SW480 (cell line): ENCODE measurements around the gene TK2.
A peak's percentile ranks its signal among the peaks of the same experiment; 100 is the strongest.
"Not testable (repeated sequence)": the region's sequence is repeated elsewhere in the genome, so short reads cannot be mapped to it uniquely, and the experiment has no call there.

ENCODE experiments used
- DNase-seq: peaks from one replicate; pipeline ENCODE4 v3.0.0-alpha.2; 2016; ENCODE audit warnings: low spot score

TK2 gene

DNA sequence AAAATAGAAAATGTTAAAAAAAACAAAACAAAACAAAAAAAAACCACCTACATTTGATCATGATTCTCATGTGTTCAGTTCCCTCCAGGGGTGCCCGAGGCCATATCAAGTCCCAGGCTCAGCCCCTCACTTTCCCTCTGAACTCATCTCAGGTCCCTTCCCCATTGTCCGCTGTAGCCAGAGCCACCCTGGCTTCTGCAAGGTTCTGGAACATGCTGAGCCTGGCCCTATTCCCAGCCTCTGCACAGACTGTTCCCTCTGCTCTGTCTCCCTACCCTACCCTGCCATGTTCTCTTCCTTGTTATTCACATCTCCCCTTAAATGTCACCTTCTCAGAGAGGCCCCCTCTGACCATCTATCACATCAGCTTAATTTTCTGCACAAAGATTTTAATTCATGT lies 46.9 kb downstream of the TK2 start:
- DNase-seq = no peak

DNA sequence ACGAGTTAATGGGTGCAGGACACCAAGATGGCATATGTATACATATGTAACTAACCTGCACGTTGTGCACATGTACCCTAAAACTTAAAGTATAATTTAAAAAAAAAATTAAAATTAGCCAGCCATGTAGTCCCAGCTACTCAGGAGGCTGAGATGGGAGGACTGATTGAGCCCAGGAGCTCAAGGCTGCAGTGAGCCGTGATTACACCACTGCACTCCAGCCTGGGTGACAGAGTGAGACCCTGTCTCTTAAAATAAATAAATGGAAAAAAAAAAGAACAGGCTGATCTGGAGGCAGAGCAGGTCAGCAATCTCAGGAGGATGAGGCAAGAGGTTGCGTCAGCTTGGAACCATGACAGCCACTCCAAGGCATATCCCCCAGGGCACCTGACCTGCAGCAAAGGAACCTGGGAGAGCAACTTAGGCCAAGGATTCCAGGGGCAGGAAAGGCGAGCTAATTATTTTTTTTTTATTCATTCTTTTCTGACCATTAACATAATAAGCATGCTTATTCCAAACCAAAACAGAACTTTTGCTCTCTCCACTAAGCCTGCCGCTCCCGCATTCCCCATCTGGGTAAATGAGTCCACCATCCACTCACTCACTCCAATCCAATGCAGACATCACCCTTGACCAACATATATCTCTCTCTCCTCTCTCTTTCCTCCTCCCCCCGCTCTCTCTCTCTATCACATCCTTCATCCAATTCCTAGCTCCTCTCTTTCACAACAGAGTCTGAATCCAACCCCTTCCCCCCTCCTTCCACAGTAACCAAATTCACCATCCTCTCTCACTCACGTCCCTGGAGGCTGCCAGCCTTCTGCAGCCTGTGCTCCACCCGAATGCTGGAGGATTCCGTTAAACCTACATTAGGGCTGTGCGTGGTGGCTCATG lies 47.7 kb downstream of the TK2 start:
- DNase-seq = no peak

DNA sequence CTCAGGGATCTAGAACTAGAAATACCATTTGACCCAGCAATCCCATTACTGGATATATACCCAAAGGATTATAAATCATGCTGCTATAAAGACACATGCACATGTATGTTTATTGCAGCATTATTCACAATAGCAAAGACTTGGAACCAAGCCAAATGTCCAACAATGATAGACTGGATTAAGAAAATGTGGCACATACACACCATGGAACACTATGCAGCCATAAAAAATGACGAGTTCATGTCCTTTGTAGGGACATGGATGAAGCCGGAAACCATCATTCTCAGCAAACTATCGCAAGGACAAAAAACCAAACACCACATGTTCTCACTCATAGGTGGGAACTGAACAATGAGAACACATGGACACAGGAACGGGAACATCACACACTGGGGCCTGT lies 48.4 kb downstream of the TK2 start:
- DNase-seq = not testable (repeated sequence)

DNA sequence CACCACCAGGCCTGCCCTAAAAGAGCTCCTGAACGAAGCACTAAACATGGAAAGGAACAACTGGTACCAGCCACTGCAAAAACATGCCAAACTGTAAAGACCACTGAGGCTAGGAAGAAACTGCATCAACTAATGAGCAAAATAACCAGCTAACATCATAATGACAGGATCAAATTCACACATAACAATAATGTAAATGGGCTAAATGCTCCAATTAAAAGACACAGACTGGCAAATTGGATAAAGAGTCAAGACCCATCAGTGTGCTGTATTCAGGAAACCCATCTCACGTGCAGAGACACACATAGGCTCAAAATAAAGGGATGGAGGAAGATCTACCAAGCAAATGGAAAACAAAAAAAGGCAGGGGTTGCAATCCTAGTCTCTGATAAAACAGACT lies 52.0 kb downstream of the TK2 start:
- DNase-seq = not testable (repeated sequence)

DNA sequence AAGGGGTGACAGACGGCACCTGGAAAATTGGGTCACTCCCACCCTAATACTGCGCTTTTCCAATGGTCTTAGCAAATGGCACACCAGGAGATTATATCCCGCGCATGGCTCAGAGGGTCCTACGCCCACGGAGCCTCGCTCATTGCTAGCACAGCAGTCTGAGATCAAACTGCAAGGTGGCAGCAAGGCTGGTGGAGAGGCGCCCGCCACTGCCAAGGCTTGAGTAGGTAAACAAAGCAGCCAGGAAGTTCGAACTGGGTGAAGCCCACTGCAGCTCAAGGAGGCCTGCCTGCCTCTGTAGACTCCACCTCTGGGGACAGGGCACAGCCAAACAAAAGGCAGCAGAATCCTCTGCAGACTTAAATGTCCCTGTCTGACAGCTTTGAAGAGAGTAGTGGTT lies 53.7 kb downstream of the TK2 start:
- not testable (repeated sequence) for DNase-seq

DNA sequence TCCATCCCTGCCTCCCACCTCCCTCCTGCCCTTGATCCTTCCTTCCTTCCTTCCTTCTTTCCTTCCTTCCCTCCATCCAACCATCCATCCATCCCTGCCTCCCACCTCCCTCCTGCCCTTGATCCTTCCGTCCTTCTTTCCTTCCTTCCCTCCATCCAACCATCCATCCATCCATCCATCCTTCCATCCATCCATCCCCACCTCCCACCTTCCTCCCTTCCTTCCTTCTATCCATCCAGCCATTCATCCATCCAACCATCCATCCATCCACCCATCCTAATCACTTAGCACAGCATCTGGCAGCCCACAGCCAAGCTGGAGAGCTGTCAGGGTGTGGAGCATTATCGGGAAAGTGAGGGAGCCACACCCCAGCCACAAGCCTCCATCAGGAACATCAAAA lies 54.5 kb downstream of the TK2 start:
- DNase-seq = no peak

DNA sequence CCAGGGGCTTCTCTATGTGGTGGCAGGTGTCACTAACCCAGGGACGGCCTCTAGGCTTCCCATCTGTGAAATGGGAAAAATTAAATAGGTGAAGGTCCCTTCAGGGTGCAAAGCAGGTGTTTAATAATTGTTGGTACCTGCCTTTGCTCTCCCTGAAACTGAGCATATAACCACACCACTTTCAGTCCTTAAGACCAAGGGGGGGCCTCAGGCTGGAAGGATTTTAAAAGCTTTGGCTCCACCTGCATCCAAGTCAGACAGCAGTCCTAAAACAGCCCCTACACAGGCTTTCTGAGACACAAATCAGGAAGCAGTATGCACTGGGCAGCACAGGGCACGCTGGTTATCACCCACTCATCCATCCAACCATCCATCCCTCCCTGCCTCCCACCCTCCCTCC lies 55.0 kb downstream of the TK2 start:
- DNase-seq = no peak

DNA sequence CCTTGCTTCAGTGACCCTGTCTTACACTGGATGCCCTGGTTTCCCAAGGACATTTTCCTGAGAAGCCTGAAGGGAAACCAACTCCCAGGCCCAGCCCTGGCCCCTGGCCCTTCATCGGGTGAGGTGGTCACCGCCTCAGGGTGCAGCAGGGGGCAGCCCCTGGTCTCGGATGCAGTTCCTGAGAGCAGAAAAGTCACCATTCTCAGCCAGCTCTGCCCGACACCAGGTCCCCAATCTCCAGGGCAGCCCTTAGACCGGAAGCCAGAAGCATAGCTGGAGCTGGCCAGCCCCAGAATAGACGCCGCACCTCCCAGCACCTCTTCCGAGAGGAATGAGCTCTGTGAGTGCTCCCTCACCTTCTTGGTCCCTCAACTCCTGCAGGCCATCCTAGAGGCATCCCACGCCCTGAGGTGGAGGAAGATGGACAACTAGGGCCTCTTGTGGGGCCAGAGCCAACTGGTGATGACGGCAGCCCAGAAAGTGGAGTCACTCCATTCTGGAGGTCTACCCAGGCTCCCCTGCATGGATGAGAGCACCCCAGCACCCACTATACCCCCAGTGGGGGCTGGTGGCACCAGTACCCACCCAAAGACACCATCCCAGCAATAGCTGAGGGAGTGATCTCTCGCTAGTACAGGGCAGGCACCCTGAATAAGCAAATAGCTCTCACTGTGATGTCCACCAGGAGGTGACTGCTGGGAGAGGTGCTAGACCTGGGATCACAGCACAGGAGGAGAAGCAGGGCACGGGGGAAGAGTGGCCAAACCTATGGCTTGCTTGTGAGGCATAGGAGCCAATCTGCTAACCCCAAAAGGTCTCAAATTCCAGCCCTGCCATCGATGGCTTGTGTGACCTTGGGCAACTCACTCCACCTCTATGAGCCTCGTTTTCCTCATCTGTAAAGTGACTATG lies 56.2 kb downstream of the TK2 start:
- no peak for DNase-seq

DNA sequence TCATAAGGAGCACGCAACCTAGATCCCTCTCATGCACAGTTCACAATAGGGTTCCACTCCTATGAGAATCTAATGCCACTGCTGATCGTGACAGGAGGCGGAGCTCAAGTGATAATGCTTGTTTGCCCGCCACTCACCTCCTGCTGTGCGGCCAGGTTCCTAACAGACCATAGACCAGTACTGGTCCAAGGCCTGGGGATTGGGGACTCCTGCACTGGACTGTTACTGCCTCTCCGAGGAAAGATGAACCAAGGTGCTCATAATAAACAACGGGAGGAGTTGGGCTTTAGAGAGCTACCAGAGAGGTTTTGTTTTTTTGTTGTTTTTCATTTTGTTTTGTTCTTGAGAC lies 58.2 kb downstream of the TK2 start:
- DNase-seq = no peak

DNA sequence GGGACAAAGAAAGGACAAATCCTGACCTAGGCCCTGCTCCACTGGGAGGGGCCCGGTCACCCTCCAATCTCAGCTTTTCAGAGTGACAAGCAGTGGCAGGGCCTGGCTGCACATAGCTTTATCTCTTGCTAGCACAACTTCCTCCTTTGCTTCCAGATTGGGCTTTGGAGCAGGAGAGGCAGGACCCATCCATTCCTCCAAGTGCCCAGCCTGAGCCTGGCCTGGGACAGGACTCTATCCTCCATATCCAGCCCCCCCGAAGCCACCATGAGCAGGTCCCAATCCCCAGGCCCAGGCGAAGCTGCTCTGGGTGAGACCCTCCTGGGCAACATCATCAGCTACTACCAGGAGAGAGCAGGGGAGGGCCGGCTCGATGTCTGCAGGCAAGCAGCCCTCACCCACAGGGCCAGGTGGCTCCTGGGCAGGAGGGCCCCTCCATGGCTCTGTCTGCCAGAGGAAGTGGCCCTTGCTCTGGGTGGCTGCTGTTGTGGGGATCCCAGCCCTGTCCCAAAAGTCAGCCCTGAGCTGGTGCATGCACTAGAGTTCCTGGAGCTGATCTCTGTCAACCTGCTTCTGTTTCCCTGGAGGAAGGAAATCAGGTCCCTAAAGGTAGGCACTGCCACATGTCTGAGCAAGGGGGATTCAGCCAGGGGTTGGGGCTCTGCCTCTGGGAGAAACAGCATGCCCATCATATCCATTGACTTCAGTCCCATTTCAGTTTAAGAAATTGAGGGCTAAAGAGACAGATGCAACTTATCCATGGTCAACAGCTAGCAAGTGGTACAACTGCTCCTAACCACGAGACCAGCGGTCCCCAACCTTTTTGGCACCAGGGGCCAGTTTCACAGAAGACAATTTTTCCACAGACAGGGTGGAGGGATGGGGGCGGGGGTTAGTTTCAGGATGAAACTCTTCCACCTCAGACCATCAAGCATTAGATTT lies 58.9 kb downstream of the TK2 start:
- DNase-seq = no peak

DNA sequence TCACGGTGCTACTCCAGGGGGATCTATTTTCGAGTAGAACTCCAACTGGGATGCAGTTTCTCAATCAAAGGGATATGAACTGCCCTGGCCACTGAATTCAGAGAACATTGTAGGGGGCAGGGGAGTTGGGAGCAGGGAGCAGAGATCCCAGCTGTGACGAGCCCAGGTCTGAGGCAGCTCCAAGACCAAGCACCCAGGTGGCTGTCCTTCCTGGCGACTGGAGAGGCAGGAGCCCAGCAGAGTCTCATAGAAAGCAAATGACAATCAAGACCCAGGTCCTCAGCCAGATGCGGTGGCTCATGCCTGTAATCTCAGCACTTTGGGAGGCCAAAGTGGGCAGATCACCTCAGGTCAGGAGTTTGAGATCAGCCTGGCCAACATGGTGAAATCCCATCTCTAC lies 60.1 kb downstream of the TK2 start:
- no peak for DNase-seq

DNA sequence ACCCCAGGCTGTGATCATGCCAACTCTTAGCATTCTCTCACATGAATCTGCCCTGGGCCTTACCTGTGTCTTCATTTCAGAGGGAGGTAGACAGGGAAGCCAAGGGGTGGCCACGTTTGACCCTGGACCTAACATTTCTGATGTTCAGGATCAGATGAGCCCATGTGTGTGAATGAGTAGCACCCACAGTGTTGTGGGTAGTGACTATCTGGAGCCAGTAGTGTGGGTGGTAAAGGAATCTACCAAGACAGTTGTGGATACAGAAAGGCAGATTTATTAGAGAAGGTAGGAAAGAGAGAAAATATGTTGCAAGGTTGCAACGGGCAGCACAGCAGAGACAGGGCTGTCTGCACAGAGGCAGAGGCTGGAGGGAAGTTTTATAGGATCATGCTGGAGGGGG lies 60.5 kb downstream of the TK2 start:
- DNase-seq = no peak

DNA sequence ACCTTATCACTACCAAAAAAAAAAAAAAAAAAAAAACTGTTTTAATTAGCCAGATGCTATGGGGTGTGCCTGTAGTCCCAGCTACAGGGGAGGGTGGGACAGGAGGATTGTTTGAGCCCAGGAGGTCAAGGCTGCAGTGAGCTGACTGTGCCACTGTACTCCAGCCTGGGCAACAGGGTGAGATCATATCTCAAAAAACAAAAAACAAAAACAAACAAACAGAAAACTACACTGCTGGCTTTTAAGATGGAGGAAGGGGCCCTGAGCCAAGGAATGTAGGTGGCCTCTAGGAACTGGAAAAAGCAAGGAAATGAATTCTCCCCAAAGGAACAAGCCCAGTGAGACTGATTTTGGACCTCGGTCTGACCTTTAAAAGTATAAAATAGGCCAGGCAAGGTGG lies 61.4 kb downstream of the TK2 start:
- no peak for DNase-seq

DNA sequence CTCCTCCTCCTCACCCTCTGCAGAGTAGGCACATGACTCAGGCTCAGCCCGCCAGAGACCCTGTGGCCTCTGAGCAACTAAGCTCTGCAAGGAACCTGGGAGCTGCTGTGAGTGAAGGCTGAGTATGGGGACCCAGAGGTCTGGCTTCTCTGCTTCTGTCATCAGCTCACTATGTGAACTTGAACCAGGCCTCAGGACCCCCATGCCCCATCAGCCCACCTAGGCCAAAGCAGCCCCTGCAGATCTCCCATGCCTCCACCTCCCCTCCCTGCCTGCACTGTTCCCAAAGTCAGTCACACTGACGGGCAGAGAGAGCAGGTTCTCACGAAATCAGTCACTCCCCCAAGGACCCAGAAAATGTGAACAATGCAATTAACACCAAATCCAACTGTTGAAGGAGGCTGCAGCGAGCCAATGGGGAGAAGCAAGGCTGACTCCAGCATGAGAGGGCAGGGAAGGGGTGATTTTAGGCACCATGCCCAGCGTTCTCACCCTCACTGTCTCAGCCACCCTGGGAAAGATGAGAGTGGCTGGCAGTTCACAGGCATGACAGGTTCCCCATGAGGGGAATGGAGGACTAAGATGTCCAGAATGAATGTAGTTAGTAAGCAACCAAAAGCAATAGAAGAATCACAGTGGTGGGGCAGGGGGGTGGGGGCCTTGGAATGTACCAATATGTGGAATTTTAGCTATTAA lies 62.2 kb downstream of the TK2 start:
- DNase-seq = no peak

DNA sequence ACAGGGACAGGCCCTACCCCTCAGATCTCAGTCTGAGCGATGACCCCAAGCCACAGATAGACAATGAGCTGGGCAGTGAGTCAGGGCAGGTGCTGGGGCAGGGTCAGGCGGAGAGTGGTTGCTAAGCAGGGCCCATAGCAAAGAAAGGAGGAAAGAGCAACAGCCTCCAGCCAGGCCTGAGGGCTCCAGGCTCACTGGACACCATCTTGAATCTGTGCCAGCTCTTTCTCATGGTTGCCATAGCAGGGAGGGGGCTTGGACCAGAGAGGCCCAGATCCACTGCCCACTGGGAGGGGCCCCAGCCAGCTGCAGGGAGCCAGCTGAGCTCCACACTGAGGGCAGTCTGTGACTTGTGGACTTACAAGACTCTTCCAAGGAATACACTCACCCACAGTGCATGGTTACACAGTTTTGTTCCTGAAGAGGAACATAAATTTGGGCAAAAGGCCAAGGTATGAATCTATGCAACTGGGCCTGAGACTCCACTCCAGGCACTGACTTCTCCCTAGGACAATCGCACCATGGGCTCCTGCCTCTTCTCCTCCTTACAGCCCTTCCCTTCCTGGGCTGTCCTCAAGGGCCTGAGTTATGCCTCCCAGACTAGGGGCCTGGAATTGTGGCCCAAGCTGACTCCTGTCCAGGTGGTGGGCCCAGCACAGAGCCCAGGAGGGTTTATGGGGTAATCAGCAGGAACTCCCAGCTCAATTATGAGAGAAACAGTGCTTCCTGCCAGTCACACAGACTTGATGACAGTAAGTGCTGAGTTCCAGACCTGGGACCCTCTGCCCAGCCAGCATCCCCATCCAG lies 62.9 kb downstream of the TK2 start:
- no peak for DNase-seq

DNA sequence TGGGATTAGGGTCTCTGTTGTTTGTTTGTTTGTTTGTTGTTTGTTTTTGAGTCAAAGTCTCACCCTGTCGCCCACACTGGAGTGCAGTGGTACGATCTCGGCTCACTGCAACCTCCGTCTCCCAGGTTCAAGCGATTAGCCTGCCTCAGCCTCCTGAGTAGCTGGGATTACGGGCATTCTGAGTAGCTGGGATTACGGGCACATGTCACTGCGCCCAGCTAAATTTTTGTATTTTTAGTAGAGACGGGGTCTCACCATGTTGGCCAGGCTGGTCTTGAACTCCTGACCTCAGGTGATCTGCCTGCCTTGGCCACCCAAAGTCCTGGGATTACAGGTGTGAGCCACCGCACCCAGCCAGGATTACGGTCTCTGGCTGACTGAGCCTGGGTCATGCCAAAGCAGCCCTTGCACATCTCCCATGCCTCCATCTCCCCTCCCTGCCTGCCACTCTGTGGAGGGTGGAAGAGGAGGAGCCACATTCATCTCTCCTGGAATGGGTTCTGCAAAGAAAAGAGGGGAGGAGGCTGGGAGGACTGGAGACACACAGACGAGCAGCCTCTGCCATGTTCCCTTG lies 63.6 kb downstream of the TK2 start:
- DNase-seq = no peak

DNA sequence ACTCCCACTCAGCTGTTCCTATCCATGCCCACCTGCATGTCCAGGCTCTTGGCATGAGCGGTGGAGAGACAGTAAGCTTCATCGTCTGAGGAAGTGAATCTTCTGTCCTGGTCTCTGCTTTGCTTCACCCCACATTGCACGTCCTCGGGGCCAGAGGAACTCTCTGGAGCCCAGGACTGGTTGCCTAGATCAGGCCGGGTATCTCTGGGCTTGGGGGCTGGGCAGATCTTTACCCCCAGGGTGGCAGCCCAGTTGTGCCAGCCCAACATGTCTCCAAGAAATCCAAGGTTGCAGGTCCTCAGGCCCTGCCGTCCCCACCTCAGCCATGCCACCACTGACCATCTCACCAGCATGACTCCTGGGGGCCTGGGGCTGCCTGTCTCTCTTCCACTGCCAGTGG lies 64.5 kb downstream of the TK2 start:
- DNase-seq = no peak

DNA sequence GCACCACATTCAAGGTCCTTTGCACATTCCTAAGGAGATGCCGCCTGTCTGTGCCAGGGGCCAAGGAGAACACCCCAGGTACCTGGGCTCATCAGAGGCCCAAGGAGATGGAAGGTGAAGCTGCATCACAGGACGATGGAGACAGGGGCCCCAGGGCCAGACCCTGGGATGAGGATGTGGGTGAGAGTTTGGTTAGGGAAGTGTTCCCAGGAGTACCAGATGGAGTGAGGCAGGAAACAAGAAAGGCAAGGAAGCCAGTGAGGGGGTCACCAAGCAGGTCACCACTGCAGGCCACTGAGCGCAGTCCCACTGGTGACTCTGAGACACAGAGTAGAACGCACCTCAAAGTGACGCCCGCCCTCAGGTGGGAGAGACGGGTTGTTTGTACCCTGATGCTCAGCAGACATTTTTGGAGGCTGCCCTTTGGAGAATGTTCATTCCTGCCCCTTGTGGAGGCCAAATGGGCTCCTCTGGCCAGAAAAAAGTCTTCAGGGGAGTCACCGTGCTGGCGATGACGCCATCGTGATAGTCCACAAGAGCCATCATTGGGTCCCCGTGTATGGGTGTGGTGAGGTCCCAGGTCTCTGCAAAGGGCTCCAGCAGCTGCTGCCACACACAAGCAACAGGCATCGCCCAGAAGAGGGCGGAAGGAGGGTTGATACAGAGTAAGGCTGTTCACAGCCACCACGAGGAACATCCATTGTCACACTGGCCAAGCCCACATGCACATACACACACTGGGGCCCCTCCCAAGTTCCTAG lies 65.3 kb downstream of the TK2 start:
- no peak for DNase-seq

DNA sequence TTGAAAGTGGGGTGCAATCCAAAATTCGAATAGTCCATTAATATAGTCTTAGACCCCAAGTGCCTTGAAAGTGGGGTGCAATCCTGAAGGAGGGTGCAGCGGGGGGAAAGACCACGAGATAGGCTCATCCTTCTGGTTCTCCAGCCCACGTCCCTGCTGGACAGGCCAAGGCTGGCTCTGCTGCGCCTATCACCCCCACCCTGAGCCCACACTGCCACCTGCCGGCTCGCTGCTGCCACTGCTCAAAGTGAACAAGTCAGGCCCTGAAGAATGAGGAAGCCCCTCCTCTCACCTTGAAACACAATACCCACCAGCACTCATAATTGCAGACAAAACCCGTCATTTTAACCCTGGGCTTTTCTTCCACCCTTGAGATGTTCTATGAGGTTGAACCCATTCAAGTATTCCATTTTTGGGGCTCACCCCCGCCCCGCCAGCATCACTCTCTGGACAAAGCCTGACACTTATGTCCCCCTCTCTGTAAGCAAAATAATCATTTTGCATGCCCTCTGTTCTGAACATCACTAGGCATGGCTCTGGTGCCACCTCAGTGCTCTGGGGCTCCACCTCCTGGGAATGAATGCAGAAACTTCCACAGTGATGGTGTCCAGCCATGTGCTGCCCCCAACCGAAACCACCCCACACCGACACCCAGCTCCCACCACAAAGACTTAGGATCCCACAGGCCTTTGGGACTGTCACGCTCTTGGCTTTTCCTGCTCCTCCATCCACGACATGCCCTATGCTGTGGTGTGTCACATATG lies 66.1 kb downstream of the TK2 start:
- DNase-seq = peak; percentile 55
